ENCODE results near the gene CMTM4. TPM values are rescaled to one million over a fixed set of nuclear protein-coding genes. Genes with fewer than 3 reads are reported as not detected.

Gene CMTM4
- total RNA-seq, 4 donors from 2014 or later: 12.7 to 21.2 (median 17.2) TPM

GRCh38 chr16:66693149-66693548, 3.4 kb downstream of the CMTM4 start:
- H3K4me1 ChIP-seq: peaks cover 0 to 27% (median 8%) of the 10 kb centered on the region in 3 donors
- no peak for ATAC-seq
- no peaks in the 10 kb centered on the region for H3K9me3 ChIP-seq
- H3K27ac ChIP-seq: no peak overlapping the region
- no peak overlapping the region for H3K4me3 ChIP-seq
- H3K36me3 ChIP-seq: no peaks in the 10 kb centered on the region
- WGBS, 2 donors (ENCODE audit: low coverage in 1 of 2): 81 to 83% methylated on average over 3 to 4 of the region's 4 CpGs
- TF ChIP-seq POLR2A (IDR thresholded peaks at IDR 0.05): no peak
- H3K27me3 ChIP-seq: no peaks in the 10 kb centered on the region

- Histone ChIP-seq H3K4me1 (peaks cover 0 to 25% (median 8%) of the 10 kb centered on the region in 3 donors), H3K27me3 (no peaks in the 10 kb centered on the region), H3K27ac (no peak overlapping the region), H3K4me3 (no peak overlapping the region), H3K36me3 (no peaks in the 10 kb centered on the region), H3K9me3 (no peaks in the 10 kb centered on the region)
- ATAC-seq: no peak
- TF ChIP-seq POLR2AphosphoS5 (IDR thresholded peaks at IDR 0.05) (no peak), POLR2A (IDR thresholded peaks at IDR 0.05) (no peak), CTCF (IDR thresholded peaks at IDR 0.05) (no peak), EP300 (IDR thresholded peaks at IDR 0.05) (no peak)
- WGBS, 2 donors (ENCODE audit: low coverage in 1 of 2): 63 to 84% methylated on average over 1 to 4 of the region's 6 CpGs
These were observed 4.2 kb downstream of the CMTM4 start for GRCh38 chr16:66692341-66692740.

GRCh38 chr16:66691234-66691633, 5.3 kb downstream of the CMTM4 start:
- TF ChIP-seq POLR2A (IDR thresholded peaks at IDR 0.05) (no peak), CTCF (IDR thresholded peaks at IDR 0.05) (no peak), POLR2AphosphoS5 (IDR thresholded peaks at IDR 0.05) (no peak), EP300 (IDR thresholded peaks at IDR 0.05) (no peak)
- Histone ChIP-seq H3K27ac (no peak overlapping the region), H3K9me3 (no peaks in the 10 kb centered on the region), H3K27me3 (no peaks in the 10 kb centered on the region), H3K4me1 (peaks cover 0 to 21% (median 8%) of the 10 kb centered on the region in 3 donors), H3K36me3 (no peaks in the 10 kb centered on the region), H3K4me3 (no peak overlapping the region)
- WGBS, 2 donors (ENCODE audit: low coverage in 1 of 2): 87 to 93% methylated on average over 2 to 6 of the region's 6 CpGs
- ATAC-seq: no peak

GRCh38 chr16:66690106-66690847, 6.3 kb downstream of the CMTM4 start:
- no peaks in the 10 kb centered on the region for H3K27me3 ChIP-seq
- TF ChIP-seq EP300 (IDR thresholded peaks at IDR 0.05): no peak
- no peak for TF ChIP-seq POLR2AphosphoS5 (IDR thresholded peaks at IDR 0.05)
- TF ChIP-seq CTCF (IDR thresholded peaks at IDR 0.05): no peak
- no peak for TF ChIP-seq POLR2A (IDR thresholded peaks at IDR 0.05)
- H3K4me3 ChIP-seq: no peak overlapping the region
- WGBS, 2 donors (ENCODE audit: low coverage in 1 of 2): 73 to 78% methylated on average over 6 to 7 of the region's 7 CpGs
- no peaks in the 10 kb centered on the region for H3K36me3 ChIP-seq
- H3K27ac ChIP-seq: no peak overlapping the region
- no peaks in the 10 kb centered on the region for H3K9me3 ChIP-seq
- no peak for ATAC-seq
- peaks cover 0 to 11% (median 2%) of the 10 kb centered on the region in 3 donors for H3K4me1 ChIP-seq

- no peaks in the 10 kb centered on the region for H3K36me3 ChIP-seq
- H3K27ac ChIP-seq: no peak overlapping the region
- peaks cover 0 to 1% (median 0%) of the 10 kb centered on the region in 3 donors for H3K4me1 ChIP-seq
- no peak for TF ChIP-seq POLR2A (IDR thresholded peaks at IDR 0.05)
- no peak for TF ChIP-seq EP300 (IDR thresholded peaks at IDR 0.05)
- no peak for TF ChIP-seq CTCF (IDR thresholded peaks at IDR 0.05)
- no peak for TF ChIP-seq POLR2AphosphoS5 (IDR thresholded peaks at IDR 0.05)
- no peaks in the 10 kb centered on the region for H3K27me3 ChIP-seq
- no peak for ATAC-seq
- H3K4me3 ChIP-seq: no peak overlapping the region
- whole genome bisulfite sequencing, 2 donors (ENCODE audit: low coverage in 1 of 2): 93 to 97% methylated on average over 6 of the region's 6 CpGs
- no peaks in the 10 kb centered on the region for H3K9me3 ChIP-seq
These were observed 7.3 kb downstream of the CMTM4 start for GRCh38 chr16:66689282-66689681.

Measured in gastroesophageal sphincter (tissue), 4 donors.